Brain microvascular endothelial cell (primary cell): ENCODE measurements around the gene SYNE1.
"Not testable (repeated sequence)": the region's sequence is repeated elsewhere in the genome, so short reads cannot be mapped to it uniquely, and the experiment has no call there.

ENCODE experiments used
- DNase-seq: peaks from one replicate; pipeline ENCODE4 v3.0.0-alpha.2; 2020
- H3K27ac ChIP-seq: fragments of 250-450 bp; sonication (Bioruptor Pico); 2 replicates; pipeline ENCODE4 v1.5.1; 2020; ENCODE audit warnings: mild to moderate bottlenecking, moderate library complexity
- H3K27me3 ChIP-seq: fragments of 250-450 bp; sonication (Bioruptor Pico); replicated peaks from 2 replicates; pipeline ENCODE4 v1.5.1; 2020; ENCODE audit warnings: mild to moderate bottlenecking
- H3K36me3 ChIP-seq: fragments of 250-450 bp; sonication (Bioruptor Pico); replicated peaks from 2 replicates; pipeline ENCODE4 v1.5.1; 2020; ENCODE audit warnings: mild to moderate bottlenecking
- H3K4me3 ChIP-seq: 2 replicates; pipeline ENCODE4 v1.5.1; 2011; ENCODE audit warnings: low read depth, mild to moderate bottlenecking, control low read depth, low read length, moderate library complexity
- in situ Hi-C: cut with HindIII; loops from 2 replicates; pipeline ENCODE4 v1.10.0; 2017; ENCODE audit warnings: low sequenced_read_pairs, low pct_ligation_motif_present
- TF ChIP-seq, protein P1 (sequence below): IDR thresholded peaks from 2 replicates; pipeline ENCODE4 v1.5.1; 2011; ENCODE audit warnings: low read depth, mild to moderate bottlenecking, moderate library complexity, low read length, control low read depth, inconsistent platforms; ENCODE audit errors: missing control alignments

Gene SYNE1

GRCh38 chr6:152631376-152631775 is 5.8 kb downstream of the SYNE1 start:
- Histone ChIP-seq H3K36me3 (no peaks in the 10 kb centered on the region), H3K4me3 (no peak overlapping the region), H3K27me3 (no peaks in the 10 kb centered on the region), H3K27ac (no peak overlapping the region)
- in situ Hi-C loops = no loop called here
- DNase-seq = no peak
- TF ChIP-seq, protein P1, sequence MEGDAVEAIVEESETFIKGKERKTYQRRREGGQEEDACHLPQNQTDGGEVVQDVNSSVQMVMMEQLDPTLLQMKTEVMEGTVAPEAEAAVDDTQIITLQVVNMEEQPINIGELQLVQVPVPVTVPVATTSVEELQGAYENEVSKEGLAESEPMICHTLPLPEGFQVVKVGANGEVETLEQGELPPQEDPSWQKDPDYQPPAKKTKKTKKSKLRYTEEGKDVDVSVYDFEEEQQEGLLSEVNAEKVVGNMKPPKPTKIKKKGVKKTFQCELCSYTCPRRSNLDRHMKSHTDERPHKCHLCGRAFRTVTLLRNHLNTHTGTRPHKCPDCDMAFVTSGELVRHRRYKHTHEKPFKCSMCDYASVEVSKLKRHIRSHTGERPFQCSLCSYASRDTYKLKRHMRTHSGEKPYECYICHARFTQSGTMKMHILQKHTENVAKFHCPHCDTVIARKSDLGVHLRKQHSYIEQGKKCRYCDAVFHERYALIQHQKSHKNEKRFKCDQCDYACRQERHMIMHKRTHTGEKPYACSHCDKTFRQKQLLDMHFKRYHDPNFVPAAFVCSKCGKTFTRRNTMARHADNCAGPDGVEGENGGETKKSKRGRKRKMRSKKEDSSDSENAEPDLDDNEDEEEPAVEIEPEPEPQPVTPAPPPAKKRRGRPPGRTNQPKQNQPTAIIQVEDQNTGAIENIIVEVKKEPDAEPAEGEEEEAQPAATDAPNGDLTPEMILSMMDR = no peak

GRCh38 chr6:152630832-152631231 is 6.3 kb downstream of the SYNE1 start:
- TF ChIP-seq, protein P1 = no peak
- no peak overlapping the region for H3K4me3 ChIP-seq
- no peaks in the 10 kb centered on the region for H3K27me3 ChIP-seq
- in situ Hi-C loops = no loop called here
- no peak for DNase-seq
- H3K36me3 ChIP-seq = no peaks in the 10 kb centered on the region
- no peak overlapping the region for H3K27ac ChIP-seq

DNA sequence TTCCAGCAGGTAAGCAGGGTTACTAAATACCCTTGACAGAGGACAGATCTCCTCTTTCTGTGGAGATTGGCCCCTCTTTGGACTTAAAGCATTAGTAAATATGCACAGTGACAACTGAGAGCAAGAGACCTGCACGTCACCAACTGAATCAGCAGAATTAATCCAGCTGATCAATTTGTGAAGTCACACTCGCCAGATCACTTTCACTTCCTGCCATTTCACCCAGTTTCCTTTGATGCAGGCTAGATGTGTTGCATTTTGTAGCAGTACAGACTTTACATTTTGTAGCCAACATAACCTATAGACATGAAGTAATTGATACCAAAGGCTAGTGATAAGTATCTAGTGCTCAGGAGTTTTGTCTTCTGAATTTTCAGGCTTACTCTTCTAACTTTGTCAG is 11.9 kb downstream of the SYNE1 start:
- Histone ChIP-seq H3K27ac (no peak overlapping the region), H3K36me3 (no peaks in the 10 kb centered on the region), H3K4me3 (no peak overlapping the region), H3K27me3 (no peaks in the 10 kb centered on the region)
- TF ChIP-seq, protein P1 = no peak
- no peak for DNase-seq
- in situ Hi-C loops = no loop called here

GRCh38 chr6:152614776-152615175 is 22.4 kb downstream of the SYNE1 start:
- DNase-seq, in situ Hi-C loops: not testable (repeated sequence)

GRCh38 chr6:152609125-152609670 is 28.0 kb downstream of the SYNE1 start:
- no peaks in the 10 kb centered on the region for H3K27me3 ChIP-seq
- DNase-seq = no peak
- H3K4me3 ChIP-seq = no peak overlapping the region
- in situ Hi-C loops = no loop called here
- H3K27ac ChIP-seq = no peak overlapping the region
- no peaks in the 10 kb centered on the region for H3K36me3 ChIP-seq
- TF ChIP-seq, protein P1 = no peak

More at GRCh38 chr6:152614776-152615175, 22.4 kb downstream of the SYNE1 start:
- H3K27ac ChIP-seq, H3K36me3 ChIP-seq, H3K4me3 ChIP-seq, H3K27me3 ChIP-seq: not testable (repeated sequence)

DNA sequence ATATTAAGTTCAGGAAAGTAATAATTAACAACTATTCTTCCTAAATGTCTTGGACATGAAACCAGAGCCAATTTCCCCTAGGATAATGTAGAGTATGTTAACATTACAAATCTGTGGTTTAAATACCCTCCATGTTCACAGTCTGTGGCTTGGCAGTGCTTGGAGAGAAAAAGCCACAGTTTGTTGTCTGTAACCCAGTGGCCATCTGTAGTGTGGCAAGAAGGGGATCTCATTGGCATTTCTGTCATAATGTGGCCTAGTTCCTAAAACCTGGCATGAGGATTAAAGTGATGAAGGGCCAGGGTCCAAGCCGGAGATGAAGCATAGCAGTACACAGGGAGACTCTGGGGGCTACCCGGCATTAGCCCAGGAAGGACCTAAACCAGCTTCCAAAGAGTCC is 31.2 kb downstream of the SYNE1 start:
- H3K27me3 ChIP-seq = no peaks in the 10 kb centered on the region
- no peak for DNase-seq
- TF ChIP-seq, protein P1 = no peak
- in situ Hi-C loops = no loop called here
- no peak overlapping the region for H3K27ac ChIP-seq
- H3K4me3 ChIP-seq = no peak overlapping the region
- H3K36me3 ChIP-seq = no peaks in the 10 kb centered on the region
